Right ventricle myocardium superior (tissue), 1 donor: ENCODE data around the gene CASQ1. TPM values are rescaled to one million over a fixed set of nuclear protein-coding genes. Genes with fewer than 3 reads are reported as not detected.

Source experiments
- ATAC-seq: fragments of 200-7000 bp; cut with Tn5 transposase; one replicate; pipeline ENCODE4 v1.9.1; 2020; ENCODE audit warnings: mild to moderate bottlenecking; ENCODE audit not compliant: poor library complexity
- DNase-seq: peaks from one replicate; pipeline ENCODE4 v3.0.0-alpha.2; 2020
- intact Hi-C: fragments of 100-400 bp; cut with DNase I; formaldehyde crosslinking; loops from one replicate; pipeline ENCODE4 v1.11.2; 2022
- total RNA-seq: library from RNA; stranded (reverse); fragmentation: NEBNext Ultra II Directional; extraction: Animal tissue kit (Norgen Biotek cat#: 25700); gene quantifications from one replicate; pipeline ENCODE4 v1.2.1, GENCODE V29; 2021
- donor health status: DM: no; HTN: yes; CAD: no; lungs with severe emphysema.

CASQ1 gene
- total RNA-seq, 1 donor from 2014 or later = 12.6 TPM

GRCh38 chr1:160193832-160194736 lies 3.7 kb downstream of the CASQ1 start:
- intact Hi-C loops = loop anchor here (5.0 kb wide), 2 partner anchors 58 to 98 kb away; no protein-coding TSS in a partner anchor
- DNase-seq (no peak), ATAC-seq (no peak)

DNA sequence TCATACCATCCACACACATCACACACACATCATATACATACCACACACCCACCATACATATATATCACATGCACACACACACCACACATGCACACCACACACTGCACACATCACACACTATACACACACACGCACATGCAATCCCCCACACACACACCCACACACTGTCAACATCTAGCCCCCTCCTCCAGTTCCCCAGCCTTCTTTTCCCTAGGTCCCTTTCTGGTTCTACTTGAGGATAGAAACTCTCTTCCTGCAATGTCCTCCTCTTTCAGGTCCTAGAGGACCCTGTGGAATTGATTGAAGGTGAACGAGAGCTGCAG lies 4.3 kb downstream of the CASQ1 start:
- ATAC-seq = no peak
- intact Hi-C loops = loop anchor here (5.0 kb wide), 3 partner anchors 58 to 98 kb away; no protein-coding TSS in a partner anchor
- no peak for DNase-seq

- ATAC-seq = no peak
- intact Hi-C loops = loop anchor here (5.0 kb wide), 1 partner anchor 94 kb away; no protein-coding TSS in a partner anchor
- no peak for DNase-seq
These were observed 5.8 kb downstream of the CASQ1 start for GRCh38 chr1:160196143-160196542.

GRCh38 chr1:160197231-160197630 lies 6.9 kb downstream of the CASQ1 start:
- ATAC-seq = peak; percentile 42
- intact Hi-C loops = loop anchor here (5.0 kb wide), 1 partner anchor 95 kb away; no protein-coding TSS in a partner anchor

DNA sequence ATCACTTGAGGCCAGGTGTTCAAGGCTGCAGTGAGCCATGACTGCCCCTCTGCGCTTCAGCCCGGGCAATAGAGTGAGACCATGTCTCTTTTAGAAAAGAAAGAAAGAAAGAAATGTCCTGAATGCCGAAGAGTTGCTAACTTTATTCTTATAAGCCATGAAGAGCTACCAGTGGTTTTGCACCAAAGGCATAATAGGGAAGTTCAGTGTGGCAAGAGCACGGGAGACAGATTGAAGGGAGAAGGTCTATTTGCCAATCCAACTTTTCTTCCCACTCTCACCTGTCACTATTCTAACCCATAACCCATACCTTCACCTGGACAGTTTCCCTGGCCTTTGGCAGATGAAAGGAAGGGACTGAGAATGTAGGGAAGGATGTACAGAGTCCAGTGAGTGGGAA lies 10.4 kb downstream of the CASQ1 start:
- DNase-seq (no peak), ATAC-seq (no peak)
- intact Hi-C loops = no loop called here

More at GRCh38 chr1:160197231-160197630, 6.9 kb downstream of the CASQ1 start:
- peak; percentile 81 for DNase-seq

DNA sequence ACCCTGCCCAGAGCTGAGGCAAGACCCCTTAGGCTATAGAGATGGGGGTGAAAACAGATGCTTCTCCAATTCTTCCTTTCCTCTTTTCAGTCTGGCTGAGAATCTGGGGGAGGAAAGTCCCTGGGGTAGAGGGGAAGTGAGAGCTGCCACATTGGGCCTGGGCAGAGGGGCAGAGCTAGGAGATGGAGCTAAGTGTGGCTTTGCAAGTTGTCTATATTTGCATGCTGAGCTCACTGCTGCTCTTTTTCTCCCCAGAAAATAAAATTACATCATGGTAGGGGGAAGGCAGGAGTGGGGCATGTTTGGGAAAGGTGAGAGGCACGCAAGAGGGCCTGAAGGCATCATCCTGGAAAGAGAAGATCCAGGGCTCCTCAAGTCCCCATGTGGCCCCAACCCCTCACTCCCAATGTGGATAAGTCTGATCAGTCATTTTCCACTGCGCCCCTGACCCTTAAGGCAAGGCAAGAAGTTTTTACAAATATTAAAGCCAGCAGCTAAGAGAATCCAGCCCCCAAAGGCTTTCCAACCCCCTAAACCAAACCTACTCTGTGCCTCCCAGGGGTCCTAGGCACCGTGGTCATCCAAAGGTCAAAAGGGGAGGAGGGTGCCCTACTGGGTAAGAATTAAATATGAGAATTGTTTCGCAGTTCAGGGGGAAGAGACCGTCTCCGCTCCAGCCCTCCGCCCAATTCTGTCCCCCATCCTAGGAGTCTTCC lies 14.3 kb downstream of the CASQ1 start:
- intact Hi-C loops = no loop called here
- ATAC-seq (no peak), DNase-seq (no peak)

DNA sequence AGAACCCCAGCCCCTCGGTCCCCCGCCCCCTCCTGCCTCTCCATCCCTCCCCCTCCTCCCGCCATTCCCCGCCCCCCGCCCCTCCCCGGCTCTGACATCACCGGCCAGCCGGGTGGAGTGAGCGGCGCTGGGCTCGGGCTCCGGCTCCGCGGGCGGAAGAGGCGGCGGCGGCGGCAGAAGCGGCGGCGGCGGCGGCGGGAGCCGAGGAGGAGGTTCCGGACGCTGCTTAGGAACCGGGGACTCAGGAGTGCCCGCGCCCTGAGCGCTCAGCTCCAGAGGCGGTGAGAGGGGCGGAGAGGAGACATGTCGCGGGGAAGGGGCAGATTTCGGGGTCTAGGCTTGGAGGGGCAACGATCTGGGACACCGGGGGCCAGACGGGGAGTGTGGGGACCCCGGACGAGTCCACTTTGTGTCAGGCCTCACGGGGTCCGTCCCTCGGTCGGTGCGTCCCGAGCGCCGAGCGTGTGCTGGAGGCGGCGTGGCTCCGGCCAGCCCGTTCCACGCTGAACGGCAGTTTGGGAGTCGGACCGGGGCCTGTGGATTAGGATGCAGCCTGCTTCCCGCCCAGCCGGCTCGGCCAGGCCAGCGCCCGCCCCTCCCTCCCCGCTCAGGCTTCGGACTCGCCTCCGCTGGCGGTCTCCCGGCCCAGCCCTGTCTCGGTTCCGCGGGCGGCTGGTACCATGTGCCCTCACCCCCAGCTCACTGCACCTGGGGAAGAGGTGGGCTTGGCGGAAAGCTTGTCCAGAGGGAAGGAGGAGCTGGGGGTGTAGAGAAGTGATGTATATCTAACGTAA lies 15.1 kb downstream of the CASQ1 start, which contains the start of gene PEA15:
TSS of gene PEA15 (plus strand) at position 143 of the 794 bp plus-strand sequence. CDS start 6,161 bp downstream, outside the sequence.
- DNase-seq (peak; percentile 87), ATAC-seq (peak; percentile 91)
- intact Hi-C loops = no loop called here

DNA sequence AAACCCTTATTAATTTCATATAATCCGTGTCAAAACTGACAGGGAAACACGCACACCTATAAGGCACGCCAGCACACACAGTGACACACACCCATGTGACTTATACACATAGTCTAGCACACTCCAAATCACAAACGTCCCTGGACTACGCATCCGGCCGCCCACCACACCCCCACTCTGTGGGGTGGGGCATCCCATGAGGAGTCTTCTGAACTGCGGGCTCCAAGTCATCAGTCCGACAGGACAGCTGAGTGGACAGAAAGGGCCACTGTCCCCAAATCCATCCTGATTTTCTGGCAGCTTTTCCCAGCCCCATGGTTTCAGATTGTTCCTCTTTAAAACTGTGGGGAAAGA lies 15.6 kb downstream of the CASQ1 start:
- intact Hi-C loops = no loop called here
- DNase-seq (peak; percentile 65), ATAC-seq (peak; percentile 14)

GRCh38 chr1:160206421-160207117 lies 16.2 kb downstream of the CASQ1 start:
- intact Hi-C loops = no loop called here
- DNase-seq (no peak), ATAC-seq (no peak)

DNA sequence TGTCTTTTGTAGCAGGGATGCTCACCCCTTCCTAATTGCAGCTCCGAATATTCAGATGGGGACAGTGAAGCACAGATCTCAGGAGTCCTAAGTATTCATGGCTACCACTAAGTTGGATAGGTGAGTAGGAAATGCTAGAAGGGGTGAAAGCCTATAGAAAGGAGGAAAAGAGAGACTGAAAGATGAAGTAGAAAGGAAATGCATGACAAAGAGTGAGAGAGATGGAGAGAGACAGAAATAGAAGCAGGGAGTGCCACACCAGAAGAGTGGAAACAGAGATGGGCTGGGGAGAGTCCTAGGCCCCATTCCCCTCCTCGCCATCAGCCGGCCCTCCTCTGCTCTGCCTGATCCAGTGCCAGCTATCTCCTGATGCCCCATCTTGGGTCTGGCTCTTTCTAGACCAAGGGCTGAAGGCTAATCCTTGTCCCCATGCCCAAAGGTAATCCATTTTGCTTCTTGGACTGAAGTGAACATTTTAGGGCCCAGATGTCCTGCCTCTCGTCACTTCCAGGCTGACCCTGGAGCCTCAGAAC lies 16.8 kb downstream of the CASQ1 start:
- ATAC-seq (no peak), DNase-seq (no peak)
- intact Hi-C loops = no loop called here

DNA sequence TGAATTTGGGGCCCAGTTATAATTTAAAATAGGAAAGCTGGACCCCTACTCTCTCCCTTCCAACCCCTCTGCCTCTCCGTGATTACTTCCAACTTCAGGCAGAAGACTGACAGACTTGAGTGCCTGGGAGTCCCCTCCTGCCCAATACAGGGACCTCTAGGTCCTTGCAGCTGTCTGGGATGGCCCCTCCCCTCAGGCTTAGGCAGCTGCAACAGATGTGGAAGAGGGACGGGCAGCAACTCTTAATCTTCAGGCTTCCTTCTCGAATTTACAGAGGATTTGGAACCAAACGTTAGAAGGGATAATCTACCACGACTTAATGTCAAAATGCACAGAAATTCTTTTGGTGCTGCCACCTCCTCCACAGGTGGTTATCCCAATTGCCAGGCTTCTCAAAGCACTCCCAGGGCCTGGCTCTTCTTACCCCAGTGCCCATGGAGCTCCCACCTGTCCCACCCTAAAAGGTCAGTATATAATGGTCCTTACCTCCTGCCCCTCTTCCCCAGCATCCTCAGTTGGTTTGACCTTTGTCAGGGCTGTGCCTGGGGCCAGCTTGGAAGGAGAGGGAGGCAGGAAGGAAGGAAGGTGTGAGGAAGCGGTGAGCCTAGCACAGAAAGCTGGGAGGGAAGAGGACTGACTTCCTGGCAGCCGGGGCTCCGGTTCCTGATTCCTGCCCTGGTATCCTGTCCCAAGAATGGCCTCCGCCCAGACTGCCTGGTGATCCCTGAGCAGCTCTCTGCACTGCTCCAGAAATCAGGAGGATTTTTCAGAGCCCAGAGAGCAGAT lies 17.6 kb downstream of the CASQ1 start:
- DNase-seq = peak; percentile 54
- no peak for ATAC-seq
- intact Hi-C loops = no loop called here

DNA sequence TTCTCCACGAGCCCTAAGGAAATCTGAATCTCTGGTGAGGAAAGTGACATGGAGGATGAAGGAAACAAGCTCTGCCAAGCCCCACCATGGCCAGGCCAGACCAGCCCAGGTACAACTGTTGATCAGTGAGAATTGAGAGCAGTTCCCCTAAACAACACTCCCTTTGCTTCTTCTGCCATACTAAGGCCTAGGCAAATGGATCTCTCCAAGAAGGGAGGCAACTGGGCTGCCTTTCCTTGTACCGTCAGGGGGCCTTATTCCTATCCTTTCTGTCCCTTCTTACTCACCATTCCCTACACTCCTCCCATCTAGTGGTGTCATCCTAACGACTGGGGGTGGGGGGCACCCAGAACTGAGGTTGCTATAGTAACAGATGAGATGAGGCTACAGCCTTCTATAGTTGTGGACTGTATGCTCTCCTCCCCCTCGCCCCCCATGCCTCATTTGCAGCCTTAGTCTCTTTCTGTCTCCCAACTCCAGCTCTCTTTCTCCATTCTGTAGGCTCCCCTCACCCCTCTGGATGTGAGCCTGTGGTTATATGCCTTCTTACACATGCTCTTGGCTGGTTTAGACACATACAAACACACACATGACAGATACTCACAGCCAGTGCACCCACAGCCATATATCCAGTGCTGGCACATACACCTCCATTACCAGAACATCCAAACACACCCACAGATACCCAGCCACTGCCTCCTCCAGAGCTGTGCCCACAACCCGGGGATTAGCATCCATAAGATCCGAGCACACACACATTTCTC lies 18.4 kb downstream of the CASQ1 start:
- intact Hi-C loops = no loop called here
- ATAC-seq (no peak), DNase-seq (no peak)

GRCh38 chr1:160209321-160210046 lies 19.1 kb downstream of the CASQ1 start:
- DNase-seq (peak; percentile 77), ATAC-seq (peak; percentile 74)
- intact Hi-C loops = no loop called here

DNA sequence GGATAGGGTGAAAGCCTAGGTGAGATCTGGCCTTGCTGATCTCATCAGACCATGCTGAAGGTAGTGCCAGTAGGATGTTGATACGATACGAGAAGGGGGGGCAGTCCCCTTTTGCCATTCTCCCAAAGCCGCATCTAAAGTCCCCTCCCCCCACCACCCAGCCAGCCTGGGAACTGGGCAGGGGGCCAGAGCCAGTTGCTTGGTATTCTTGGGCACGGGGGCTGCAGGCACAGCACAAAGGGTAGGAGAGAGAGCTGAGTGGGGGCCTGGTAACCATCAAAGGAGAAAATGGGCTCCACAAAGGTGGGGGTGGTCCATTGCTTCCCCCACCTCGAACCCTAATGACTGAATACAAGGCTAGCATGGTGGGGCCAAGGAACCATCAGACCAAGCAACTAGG lies 20.2 kb downstream of the CASQ1 start:
- intact Hi-C loops = no loop called here
- ATAC-seq = no peak
- DNase-seq = no peak

- DNase-seq (no peak), ATAC-seq (no peak)
- intact Hi-C loops = no loop called here
These were observed 20.8 kb downstream of the CASQ1 start for GRCh38 chr1:160211046-160211790.
